Measurements from ENCODE around the gene SEMA3G. TPM values are rescaled to one million over a fixed set of nuclear protein-coding genes. Genes with fewer than 3 reads are reported as not detected.

SEMA3G gene
- total RNA-seq, 1 donor from 2014 or later: not detected

DNA sequence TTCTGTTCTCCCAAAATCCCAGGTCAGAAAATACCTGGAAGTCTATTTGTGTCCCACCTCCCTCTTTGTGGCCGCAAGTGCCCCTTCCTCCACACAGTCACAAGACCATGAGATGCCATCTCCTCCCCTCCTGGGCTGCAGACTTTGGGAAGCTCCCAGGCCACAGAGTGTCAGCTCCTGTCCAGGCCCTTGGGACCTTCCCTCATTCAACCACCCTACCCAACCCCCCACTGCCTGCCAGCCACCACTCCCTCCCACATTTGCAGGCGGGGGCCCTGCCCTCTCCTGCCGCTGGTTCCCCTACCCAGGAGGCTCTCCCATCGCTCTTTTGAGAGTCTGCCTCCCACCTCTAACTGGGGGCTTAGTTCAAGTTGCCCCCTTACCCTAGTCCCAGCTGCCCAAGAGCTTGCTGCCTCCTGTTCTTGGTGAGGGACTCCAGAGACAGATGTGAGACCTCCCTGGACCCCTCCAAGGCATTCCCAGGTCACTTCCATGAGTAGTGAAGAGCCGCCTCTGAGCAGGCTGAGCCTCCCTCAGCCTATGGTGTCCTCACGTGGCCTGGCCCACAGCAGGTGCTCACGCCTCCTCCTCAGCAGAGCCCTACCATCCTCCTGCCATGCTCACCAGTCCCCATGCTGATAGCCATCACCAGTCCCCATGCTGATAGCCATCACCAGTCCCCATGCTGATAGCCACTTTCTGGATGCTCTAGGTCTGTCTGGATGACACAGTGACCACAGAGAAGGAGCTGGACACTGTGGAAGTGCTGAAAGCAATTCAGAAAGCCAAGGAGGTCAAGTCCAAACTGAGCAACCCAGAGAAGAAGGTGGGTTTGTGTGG, 34.4 kb upstream of the SEMA3G start:
- no peaks in the 10 kb centered on the region for H3K4me1 Mint-ChIP-seq
- H3K9me3 Mint-ChIP-seq: no peaks in the 10 kb centered on the region
- TF ChIP-seq, protein P1, sequence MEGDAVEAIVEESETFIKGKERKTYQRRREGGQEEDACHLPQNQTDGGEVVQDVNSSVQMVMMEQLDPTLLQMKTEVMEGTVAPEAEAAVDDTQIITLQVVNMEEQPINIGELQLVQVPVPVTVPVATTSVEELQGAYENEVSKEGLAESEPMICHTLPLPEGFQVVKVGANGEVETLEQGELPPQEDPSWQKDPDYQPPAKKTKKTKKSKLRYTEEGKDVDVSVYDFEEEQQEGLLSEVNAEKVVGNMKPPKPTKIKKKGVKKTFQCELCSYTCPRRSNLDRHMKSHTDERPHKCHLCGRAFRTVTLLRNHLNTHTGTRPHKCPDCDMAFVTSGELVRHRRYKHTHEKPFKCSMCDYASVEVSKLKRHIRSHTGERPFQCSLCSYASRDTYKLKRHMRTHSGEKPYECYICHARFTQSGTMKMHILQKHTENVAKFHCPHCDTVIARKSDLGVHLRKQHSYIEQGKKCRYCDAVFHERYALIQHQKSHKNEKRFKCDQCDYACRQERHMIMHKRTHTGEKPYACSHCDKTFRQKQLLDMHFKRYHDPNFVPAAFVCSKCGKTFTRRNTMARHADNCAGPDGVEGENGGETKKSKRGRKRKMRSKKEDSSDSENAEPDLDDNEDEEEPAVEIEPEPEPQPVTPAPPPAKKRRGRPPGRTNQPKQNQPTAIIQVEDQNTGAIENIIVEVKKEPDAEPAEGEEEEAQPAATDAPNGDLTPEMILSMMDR (IDR thresholded peaks at IDR 0.05): no peak
- intact Hi-C loops (cut with micrococcal nuclease): no loop called here
- H3K36me3 Mint-ChIP-seq (ENCODE audit: low read depth): peaks cover 87% of the 10 kb centered on the region
- no peak overlapping the region for H3K4me3 Mint-ChIP-seq
- ATAC-seq (ENCODE audit: low read depth) (no peak), DNase-seq (no peak)
- no peak overlapping the region for H3K27ac Mint-ChIP-seq
- CTCF ChIA-PET: no interaction called here
- POLR2A ChIA-PET: no interaction called here
- no peaks in the 10 kb centered on the region for H3K27me3 Mint-ChIP-seq

DNA sequence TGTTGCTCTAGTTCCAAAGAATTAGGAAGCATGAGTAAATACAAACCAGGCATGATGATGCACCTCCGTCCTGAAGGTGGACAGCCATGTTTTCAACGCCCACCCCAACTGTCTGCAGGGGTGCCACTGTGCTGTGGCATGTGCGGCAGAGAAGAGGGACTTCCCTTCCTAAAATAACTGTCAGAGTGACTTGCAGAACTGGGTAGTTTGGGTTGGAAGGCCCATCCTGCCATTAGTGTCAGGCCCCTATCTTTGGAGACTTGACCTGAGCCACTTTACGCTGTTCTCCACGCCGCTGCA, 32.8 kb upstream of the SEMA3G start:
- Mint-ChIP-seq H3K4me3 (no peak overlapping the region), H3K4me1 (no peaks in the 10 kb centered on the region), H3K27me3 (no peaks in the 10 kb centered on the region), H3K9me3 (no peaks in the 10 kb centered on the region), H3K36me3 (ENCODE audit: low read depth) (peaks cover 91% of the 10 kb centered on the region), H3K27ac (no peak overlapping the region)
- DNase-seq (no peak), ATAC-seq (ENCODE audit: low read depth) (no peak)
- ChIA-PET POLR2A (no interaction called here), CTCF (no interaction called here)
- TF ChIP-seq, protein P1 (IDR thresholded peaks at IDR 0.05): no peak
- intact Hi-C loops (cut with micrococcal nuclease): no loop called here

DNA sequence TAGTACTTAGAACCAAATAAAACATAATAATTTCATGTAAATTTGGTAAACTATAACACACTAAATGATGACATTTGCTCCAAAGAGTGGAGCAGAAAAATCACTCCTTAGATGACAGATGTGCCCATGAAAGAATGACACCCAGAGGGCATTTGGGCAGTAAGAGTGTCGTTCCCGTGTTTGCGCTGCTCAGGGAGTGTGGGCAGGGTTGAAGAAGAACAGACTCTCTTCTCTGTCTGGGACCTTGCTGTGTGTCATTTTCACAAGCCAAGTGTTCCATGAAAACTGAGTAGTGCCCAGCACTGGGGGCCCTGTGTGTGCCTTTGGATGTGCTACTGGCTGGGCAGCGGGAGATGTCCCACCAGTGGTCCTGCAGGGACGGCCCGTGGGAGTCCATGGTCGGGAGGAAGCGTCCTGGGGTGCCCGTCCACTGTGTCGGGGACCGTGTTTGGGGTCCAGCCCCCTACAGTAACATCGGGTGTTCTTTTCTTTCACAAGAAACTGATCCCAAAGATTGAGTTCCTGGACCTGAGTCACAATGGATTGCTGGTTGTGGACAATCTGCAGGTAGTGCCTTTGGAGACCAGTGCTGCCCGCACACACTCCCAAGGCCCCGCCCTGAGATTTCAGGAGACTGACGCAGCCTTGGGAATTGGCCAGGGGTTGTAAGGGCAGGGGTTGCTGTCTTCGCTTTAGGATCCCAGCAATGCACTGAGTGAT, 32.3 kb upstream of the SEMA3G start:
- H3K36me3 Mint-ChIP-seq (ENCODE audit: low read depth): peaks cover 91% of the 10 kb centered on the region
- intact Hi-C loops (cut with micrococcal nuclease): no loop called here
- no peak overlapping the region for H3K4me3 Mint-ChIP-seq
- no peaks in the 10 kb centered on the region for H3K27me3 Mint-ChIP-seq
- no peak overlapping the region for H3K27ac Mint-ChIP-seq
- ChIA-PET CTCF (no interaction called here), POLR2A (no interaction called here)
- DNase-seq: no peak
- no peak for ATAC-seq (ENCODE audit: low read depth)
- no peaks in the 10 kb centered on the region for H3K9me3 Mint-ChIP-seq
- H3K4me1 Mint-ChIP-seq: no peaks in the 10 kb centered on the region
- TF ChIP-seq, protein P1 (IDR thresholded peaks at IDR 0.05): no peak

DNA sequence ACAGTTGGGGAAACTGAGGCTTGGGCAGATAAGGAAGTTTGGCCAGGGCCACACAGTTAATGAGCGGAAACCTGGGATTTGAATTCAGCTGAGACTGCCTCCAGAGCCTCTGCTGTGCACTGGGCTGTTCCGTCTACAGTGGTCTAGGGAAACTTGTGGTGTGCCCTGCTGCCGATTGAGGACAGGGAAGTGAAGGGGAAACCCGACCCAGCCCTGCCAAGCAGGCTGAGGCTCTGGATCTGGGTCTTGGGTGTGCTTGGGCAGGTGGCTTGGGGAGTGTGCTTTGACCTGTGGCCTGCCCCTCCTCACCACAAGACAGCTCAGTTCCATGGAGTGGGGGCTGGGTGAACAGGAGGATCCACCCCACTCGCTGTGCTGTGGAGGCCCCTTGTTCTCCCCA, 28.1 kb upstream of the SEMA3G start:
- peaks cover 77% of the 10 kb centered on the region for H3K36me3 Mint-ChIP-seq (ENCODE audit: low read depth)

More for the DNA sequence above, 28.1 kb upstream of the SEMA3G start:
- ChIA-PET CTCF (no interaction called here), POLR2A (no interaction called here)
- H3K27me3 Mint-ChIP-seq: no peaks in the 10 kb centered on the region
- DNase-seq (no peak), ATAC-seq (ENCODE audit: low read depth) (no peak)
- H3K27ac Mint-ChIP-seq: no peak overlapping the region
- TF ChIP-seq, protein P1 (IDR thresholded peaks at IDR 0.05): no peak
- H3K4me3 Mint-ChIP-seq: no peak overlapping the region
- intact Hi-C loops (cut with micrococcal nuclease): loop anchor here (2.0 kb wide), 1 partner anchor 64 kb away; the partner anchor contains the start of gene UQCC5
- H3K4me1 Mint-ChIP-seq: no peaks in the 10 kb centered on the region
- H3K9me3 Mint-ChIP-seq: no peaks in the 10 kb centered on the region

Data from activated B cell treated with CpG ODN at 0.5 μM for 24 hours (primary cell).